ENCODE measurements around the gene SLC1A1.

SLC1A1 gene

GRCh38 chr9:4620057-4620765, 129.9 kb downstream of the SLC1A1 start:
- intact Hi-C loops (cut with DNase I; ENCODE audit: low total_unique reads), result no loop called here

GRCh38 chr9:4620881-4621555, 130.8 kb downstream of the SLC1A1 start:
- no peak for DNase-seq
- H3K4me1 ChIP-seq, result peaks cover 0 to 3% (median 0%) of the 10 kb centered on the region in 4 donors
- H3K36me3 ChIP-seq, result peaks cover 0 to 14% (median 4%) of the 10 kb centered on the region in 3 donors
- intact Hi-C loops (cut with DNase I; ENCODE audit: low total_unique reads), result no loop called here
- no peak overlapping the region for H3K4me3 ChIP-seq
- H3K27ac ChIP-seq, result no peak overlapping the region
- no peak for TF ChIP-seq CTCF (IDR thresholded peaks at IDR 0.05)
- H3K27me3 ChIP-seq, result no peaks in the 10 kb centered on the region
- H3K9me3 ChIP-seq, result no peaks in the 10 kb centered on the region

More at GRCh38 chr9:4620057-4620765, 129.9 kb downstream of the SLC1A1 start:
- H3K27me3 ChIP-seq, result no peaks in the 10 kb centered on the region
- no peaks in the 10 kb centered on the region for H3K9me3 ChIP-seq
- H3K27ac ChIP-seq, result no peak overlapping the region
- DNase-seq, result no peak
- H3K36me3 ChIP-seq, result peaks cover 0 to 13% (median 4%) of the 10 kb centered on the region in 3 donors
- H3K4me3 ChIP-seq, result no peak overlapping the region
- no peak for TF ChIP-seq CTCF (IDR thresholded peaks at IDR 0.05)
- H3K4me1 ChIP-seq, result peaks cover 0 to 3% (median 0%) of the 10 kb centered on the region in 4 donors

GRCh38 chr9:4622016-4622415, 131.7 kb downstream of the SLC1A1 start:
- no peaks in the 10 kb centered on the region for H3K9me3 ChIP-seq
- no peak for DNase-seq
- peaks cover 0 to 14% (median 4%) of the 10 kb centered on the region in 3 donors for H3K36me3 ChIP-seq

GRCh38 chr9:4630836-4631235, 140.6 kb downstream of the SLC1A1 start:
- Histone ChIP-seq H3K4me1 (no peaks in the 10 kb centered on the region), H3K4me3 (no peak overlapping the region), H3K27me3 (no peaks in the 10 kb centered on the region), H3K27ac (no peak overlapping the region), H3K9me3 (no peaks in the 10 kb centered on the region), H3K36me3 (no peaks in the 10 kb centered on the region)
- TF ChIP-seq CTCF (IDR thresholded peaks at IDR 0.05), result no peak
- intact Hi-C loops (cut with DNase I; ENCODE audit: low total_unique reads), result loop anchor here (10.0 kb wide), 1 partner anchor 246 kb away; no protein-coding TSS in a partner anchor
- DNase-seq, result no peak

More at GRCh38 chr9:4622016-4622415, 131.7 kb downstream of the SLC1A1 start:
- peaks cover 0 to 3% (median 0%) of the 10 kb centered on the region in 4 donors for H3K4me1 ChIP-seq
- no peaks in the 10 kb centered on the region for H3K27me3 ChIP-seq
- H3K4me3 ChIP-seq, result no peak overlapping the region
- no peak for TF ChIP-seq CTCF (IDR thresholded peaks at IDR 0.05)
- no peak overlapping the region for H3K27ac ChIP-seq
- intact Hi-C loops (cut with DNase I; ENCODE audit: low total_unique reads), result no loop called here
